Panc1 (cell line): ENCODE measurements around the gene CDSN. TPM values are rescaled to one million over a fixed set of nuclear protein-coding genes. Genes with fewer than 3 reads are reported as not detected.

ENCODE experiments used
- ATAC-seq: fragments of 200-7000 bp; cut with Tn5 transposase; 2 replicates; pipeline ENCODE4 v1.9.1; 2020; ENCODE audit warnings: mild to moderate bottlenecking, moderate library complexity
- BruUV-seq: library from RNA; stranded (reverse); fragments of 400-500 nt; replicated peaks from 2 replicates; lab custom pipeline; 2021; lab: Mats Ljungman, UMichigan
- CTCF ChIA-PET: fragments of 300-600 bp; sonication (Branson Sonifier 250); formaldehyde crosslinking; loops from one replicate; lab custom pipeline; 2022; ENCODE audit warnings: antibody characterized with exemption; lab: Charles Lee
- POLR2A ChIA-PET: fragments of 300-600 bp; sonication (Branson Sonifier 250); formaldehyde crosslinking; loops from one replicate; lab custom pipeline; 2022; ENCODE audit warnings: antibody characterized with exemption; lab: Charles Lee
- DNase-seq: peaks from one replicate; pipeline ENCODE4 v3.0.0-alpha.2; 2010; ENCODE audit warnings: low read depth, low spot score
- H3K27ac ChIP-seq: 2 replicates; pipeline ENCODE4 v1.5.1; 2011; ENCODE audit warnings: mild to moderate bottlenecking, low read length, inconsistent platforms
- H3K27me3 ChIP-seq: fragments of 200-500 bp; sonication (Bioruptor generic); 2 replicates; pipeline ENCODE4 v1.6.0; 2014; ENCODE audit warnings: low read length, inconsistent platforms; ENCODE audit not compliant: control insufficient read depth, insufficient read depth
- H3K36me3 ChIP-seq: fragments of 200-500 bp; sonication (Bioruptor generic); 2 replicates; pipeline ENCODE4 v1.5.1; 2014; ENCODE audit warnings: inconsistent platforms, mild to moderate bottlenecking, low read length, moderate library complexity; ENCODE audit not compliant: control insufficient read depth, insufficient read depth
- H3K4me1 ChIP-seq: 2 replicates; pipeline ENCODE4 v1.5.1; 2011; ENCODE audit warnings: inconsistent platforms, mild to moderate bottlenecking, low read length, moderate library complexity; ENCODE audit not compliant: control insufficient read depth, insufficient read depth
- H3K4me3 ChIP-seq, 2 experiments: 2 replicates each; pipeline ENCODE4 v1.5.1; 2011 to 2012; ENCODE audit warnings: low read depth in 2 of 2, low read length in 2 of 2, mild to moderate bottlenecking in 2 of 2, inconsistent platforms in 1 of 2, moderate library complexity in 1 of 2
- H3K9me3 ChIP-seq: fragments of 200-500 bp; sonication (Bioruptor generic); 2 replicates; pipeline ENCODE4 v1.5.1; 2014; ENCODE audit warnings: low read depth, mild to moderate bottlenecking, inconsistent platforms, low read length, moderate library complexity; ENCODE audit not compliant: control insufficient read depth, insufficient read depth
- POLR2AphosphoS5 ChIP-seq: IDR thresholded peaks from 2 replicates; pipeline ENCODE4 v1.6.1; 2012; ENCODE audit warnings: mild to moderate bottlenecking, low read depth, low read length, moderate library complexity
- SIN3A ChIP-seq: IDR thresholded peaks from 2 replicates; pipeline ENCODE4 v1.6.1; 2012; ENCODE audit warnings: low read depth, mild to moderate bottlenecking, low read length, moderate library complexity, borderline replicate concordance; ENCODE audit not compliant: insufficient read depth
- TCF7L2 ChIP-seq: IDR thresholded peaks from 2 replicates; pipeline ENCODE4 v1.6.1; 2011; ENCODE audit warnings: mild to moderate bottlenecking, low read depth, low read length, inconsistent platforms
- in situ Hi-C: cut with HindIII; loops from 2 replicates; pipeline ENCODE4 v1.10.0; 2016; ENCODE audit warnings: low sequenced_read_pairs, low pct_unique_long_range_greater_than_20kb
- intact Hi-C: fragments of 100-400 bp; cut with micrococcal nuclease; formaldehyde crosslinking; loops from one replicate; pipeline ENCODE4 v1.10.0; 2022; ENCODE audit not compliant: unreplicated experiment
- total RNA-seq: library from RNA; stranded (reverse); gene quantifications from one replicate; pipeline ENCODE4 v1.2.1, GENCODE V29; 2021; ENCODE audit not compliant: unreplicated experiment
- TF ChIP-seq, protein P1 (sequence below), 2 experiments: IDR thresholded peaks; 2 replicates each; pipeline ENCODE4 v1.6.1; 2011 to 2012; ENCODE audit warnings: low read depth in 2 of 2, control low read depth in 1 of 2, low read length in 1 of 2, mild to moderate bottlenecking in 1 of 2, moderate library complexity in 1 of 2; ENCODE audit not compliant: insufficient read depth in 1 of 2
- TF ChIP-seq, protein P2 (sequence below): fragments of 450-650 bp; IDR thresholded peaks from 2 replicates; pipeline ENCODE4 v1.5.1; 2017; ENCODE audit warnings: mild to moderate bottlenecking

CDSN gene
- total RNA-seq, 1 experiment from 2014 or later: not detected

DNA sequence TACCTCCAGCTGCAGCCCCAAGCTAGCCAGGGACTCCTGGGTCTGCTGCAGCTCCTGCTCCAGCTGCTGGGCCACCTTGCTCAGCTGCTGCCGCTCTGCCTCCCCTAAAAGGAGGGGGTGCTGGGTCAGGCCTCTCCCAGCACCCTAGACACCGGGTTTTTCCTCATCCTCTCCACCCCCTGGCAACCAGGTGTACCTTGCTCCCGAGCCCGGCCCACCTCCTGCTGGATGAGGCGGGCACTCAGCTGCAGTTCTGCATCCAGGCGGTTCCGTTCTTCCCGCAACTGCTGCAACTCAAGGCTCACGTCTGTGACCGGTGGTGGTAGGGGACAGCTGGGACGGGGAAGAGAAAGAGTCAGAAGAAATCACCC lies 24.7 kb upstream of the CDSN start:
- intact Hi-C loops (no loop called here), in situ Hi-C loops (no loop called here)
- no peaks in the 10 kb centered on the region for H3K9me3 ChIP-seq
- DNase-seq (no peak), ATAC-seq (no peak)
- H3K27me3 ChIP-seq: no peaks in the 10 kb centered on the region
- no peaks in the 10 kb centered on the region for H3K4me1 ChIP-seq
- no peak overlapping the region for H3K4me3 ChIP-seq
- ChIA-PET POLR2A (no interaction called here), CTCF (interaction anchor here (0.6 kb wide), 1 partner anchor 47 kb away, joined by 5 read pairs; no protein-coding TSS in a partner anchor)
- TF ChIP-seq SIN3A: no peak
- TF ChIP-seq, protein P1, sequence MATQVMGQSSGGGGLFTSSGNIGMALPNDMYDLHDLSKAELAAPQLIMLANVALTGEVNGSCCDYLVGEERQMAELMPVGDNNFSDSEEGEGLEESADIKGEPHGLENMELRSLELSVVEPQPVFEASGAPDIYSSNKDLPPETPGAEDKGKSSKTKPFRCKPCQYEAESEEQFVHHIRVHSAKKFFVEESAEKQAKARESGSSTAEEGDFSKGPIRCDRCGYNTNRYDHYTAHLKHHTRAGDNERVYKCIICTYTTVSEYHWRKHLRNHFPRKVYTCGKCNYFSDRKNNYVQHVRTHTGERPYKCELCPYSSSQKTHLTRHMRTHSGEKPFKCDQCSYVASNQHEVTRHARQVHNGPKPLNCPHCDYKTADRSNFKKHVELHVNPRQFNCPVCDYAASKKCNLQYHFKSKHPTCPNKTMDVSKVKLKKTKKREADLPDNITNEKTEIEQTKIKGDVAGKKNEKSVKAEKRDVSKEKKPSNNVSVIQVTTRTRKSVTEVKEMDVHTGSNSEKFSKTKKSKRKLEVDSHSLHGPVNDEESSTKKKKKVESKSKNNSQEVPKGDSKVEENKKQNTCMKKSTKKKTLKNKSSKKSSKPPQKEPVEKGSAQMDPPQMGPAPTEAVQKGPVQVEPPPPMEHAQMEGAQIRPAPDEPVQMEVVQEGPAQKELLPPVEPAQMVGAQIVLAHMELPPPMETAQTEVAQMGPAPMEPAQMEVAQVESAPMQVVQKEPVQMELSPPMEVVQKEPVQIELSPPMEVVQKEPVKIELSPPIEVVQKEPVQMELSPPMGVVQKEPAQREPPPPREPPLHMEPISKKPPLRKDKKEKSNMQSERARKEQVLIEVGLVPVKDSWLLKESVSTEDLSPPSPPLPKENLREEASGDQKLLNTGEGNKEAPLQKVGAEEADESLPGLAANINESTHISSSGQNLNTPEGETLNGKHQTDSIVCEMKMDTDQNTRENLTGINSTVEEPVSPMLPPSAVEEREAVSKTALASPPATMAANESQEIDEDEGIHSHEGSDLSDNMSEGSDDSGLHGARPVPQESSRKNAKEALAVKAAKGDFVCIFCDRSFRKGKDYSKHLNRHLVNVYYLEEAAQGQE (IDR thresholded peaks at IDR 0.05; ENCODE audit: insufficient read depth in 1 of 2, low read depth in 2 of 2, low read length in 1 of 2): no peak
- TF ChIP-seq, protein P2, sequence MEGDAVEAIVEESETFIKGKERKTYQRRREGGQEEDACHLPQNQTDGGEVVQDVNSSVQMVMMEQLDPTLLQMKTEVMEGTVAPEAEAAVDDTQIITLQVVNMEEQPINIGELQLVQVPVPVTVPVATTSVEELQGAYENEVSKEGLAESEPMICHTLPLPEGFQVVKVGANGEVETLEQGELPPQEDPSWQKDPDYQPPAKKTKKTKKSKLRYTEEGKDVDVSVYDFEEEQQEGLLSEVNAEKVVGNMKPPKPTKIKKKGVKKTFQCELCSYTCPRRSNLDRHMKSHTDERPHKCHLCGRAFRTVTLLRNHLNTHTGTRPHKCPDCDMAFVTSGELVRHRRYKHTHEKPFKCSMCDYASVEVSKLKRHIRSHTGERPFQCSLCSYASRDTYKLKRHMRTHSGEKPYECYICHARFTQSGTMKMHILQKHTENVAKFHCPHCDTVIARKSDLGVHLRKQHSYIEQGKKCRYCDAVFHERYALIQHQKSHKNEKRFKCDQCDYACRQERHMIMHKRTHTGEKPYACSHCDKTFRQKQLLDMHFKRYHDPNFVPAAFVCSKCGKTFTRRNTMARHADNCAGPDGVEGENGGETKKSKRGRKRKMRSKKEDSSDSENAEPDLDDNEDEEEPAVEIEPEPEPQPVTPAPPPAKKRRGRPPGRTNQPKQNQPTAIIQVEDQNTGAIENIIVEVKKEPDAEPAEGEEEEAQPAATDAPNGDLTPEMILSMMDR: no peak
- TF ChIP-seq TCF7L2: no peak
- TF ChIP-seq POLR2AphosphoS5: no peak
- H3K36me3 ChIP-seq: 0 out of 2 replicates have a peak, but pooled peaks cover 2% of the 10 kb centered on the region
- no TSS peak for BruUV-seq
- no peak overlapping the region for H3K27ac ChIP-seq

DNA sequence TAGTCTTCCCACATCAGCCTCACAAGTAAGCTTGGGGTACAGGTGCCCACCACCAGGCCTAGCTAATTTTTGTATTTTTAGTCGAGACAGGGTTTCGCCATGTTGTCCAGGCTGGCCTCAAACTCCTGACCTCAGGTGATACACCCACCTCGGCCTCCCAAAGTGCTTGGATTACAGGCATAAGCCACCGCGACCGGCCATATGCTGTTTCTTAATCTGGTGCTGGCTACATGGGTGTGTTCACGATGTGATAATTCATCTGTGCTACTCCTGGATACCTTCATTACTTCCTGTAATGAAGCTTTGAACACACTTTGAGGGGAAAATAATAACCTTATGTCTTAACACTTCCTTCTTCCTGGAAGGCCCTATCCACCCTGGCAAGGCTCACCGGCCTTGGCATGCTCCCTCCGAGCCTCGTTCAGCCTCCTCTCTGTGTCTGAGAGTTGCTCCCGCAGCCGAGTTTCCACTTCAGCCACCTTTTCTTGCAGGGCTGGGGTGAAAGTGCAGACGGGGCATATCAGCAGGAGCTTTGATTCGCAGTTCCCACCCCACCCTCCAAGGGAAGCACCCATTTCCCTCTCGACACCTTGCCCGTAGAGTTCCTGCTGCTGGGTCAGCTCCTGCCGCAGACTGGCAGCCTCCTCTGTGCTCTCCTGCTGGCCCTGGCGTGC lies 24.2 kb upstream of the CDSN start:
- no TSS peak for BruUV-seq
- DNase-seq (no peak), ATAC-seq (no peak)
- no peak overlapping the region for H3K4me3 ChIP-seq
- no peaks in the 10 kb centered on the region for H3K4me1 ChIP-seq
- H3K36me3 ChIP-seq: 0 out of 2 replicates have a peak, but pooled peaks cover 2% of the 10 kb centered on the region
- intact Hi-C loops: no loop called here
- no peak overlapping the region for H3K27ac ChIP-seq
- TF ChIP-seq, protein P1 (IDR thresholded peaks at IDR 0.05; ENCODE audit: insufficient read depth in 1 of 2, low read depth in 2 of 2, low read length in 1 of 2): no peak
- TF ChIP-seq TCF7L2 (no peak), SIN3A (no peak), POLR2AphosphoS5 (no peak)
- TF ChIP-seq, protein P2: no peak
- H3K9me3 ChIP-seq: no peaks in the 10 kb centered on the region
- in situ Hi-C loops: no loop called here
- POLR2A ChIA-PET: no interaction called here
- no peaks in the 10 kb centered on the region for H3K27me3 ChIP-seq
- CTCF ChIA-PET: interaction anchor here (0.6 kb wide), 1 partner anchor 48 kb away, joined by 5 read pairs; no protein-coding TSS in a partner anchor
